ENCODE results near the gene INMT.

The INMT gene

GRCh38 chr7:30797176-30798040 lies 45.5 kb downstream of the INMT start:
- DNase-seq (ENCODE audit: extremely low read depth, low read depth) = no peak
- no peak overlapping the region for H3K4me3 ChIP-seq (replicated peaks; ENCODE audit: low read depth, low read length)
- TF ChIP-seq, protein P1, sequence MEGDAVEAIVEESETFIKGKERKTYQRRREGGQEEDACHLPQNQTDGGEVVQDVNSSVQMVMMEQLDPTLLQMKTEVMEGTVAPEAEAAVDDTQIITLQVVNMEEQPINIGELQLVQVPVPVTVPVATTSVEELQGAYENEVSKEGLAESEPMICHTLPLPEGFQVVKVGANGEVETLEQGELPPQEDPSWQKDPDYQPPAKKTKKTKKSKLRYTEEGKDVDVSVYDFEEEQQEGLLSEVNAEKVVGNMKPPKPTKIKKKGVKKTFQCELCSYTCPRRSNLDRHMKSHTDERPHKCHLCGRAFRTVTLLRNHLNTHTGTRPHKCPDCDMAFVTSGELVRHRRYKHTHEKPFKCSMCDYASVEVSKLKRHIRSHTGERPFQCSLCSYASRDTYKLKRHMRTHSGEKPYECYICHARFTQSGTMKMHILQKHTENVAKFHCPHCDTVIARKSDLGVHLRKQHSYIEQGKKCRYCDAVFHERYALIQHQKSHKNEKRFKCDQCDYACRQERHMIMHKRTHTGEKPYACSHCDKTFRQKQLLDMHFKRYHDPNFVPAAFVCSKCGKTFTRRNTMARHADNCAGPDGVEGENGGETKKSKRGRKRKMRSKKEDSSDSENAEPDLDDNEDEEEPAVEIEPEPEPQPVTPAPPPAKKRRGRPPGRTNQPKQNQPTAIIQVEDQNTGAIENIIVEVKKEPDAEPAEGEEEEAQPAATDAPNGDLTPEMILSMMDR (IDR thresholded peaks at IDR 0.05; ENCODE audit: low read depth, low read length, missing control alignments) = no peak

DNA sequence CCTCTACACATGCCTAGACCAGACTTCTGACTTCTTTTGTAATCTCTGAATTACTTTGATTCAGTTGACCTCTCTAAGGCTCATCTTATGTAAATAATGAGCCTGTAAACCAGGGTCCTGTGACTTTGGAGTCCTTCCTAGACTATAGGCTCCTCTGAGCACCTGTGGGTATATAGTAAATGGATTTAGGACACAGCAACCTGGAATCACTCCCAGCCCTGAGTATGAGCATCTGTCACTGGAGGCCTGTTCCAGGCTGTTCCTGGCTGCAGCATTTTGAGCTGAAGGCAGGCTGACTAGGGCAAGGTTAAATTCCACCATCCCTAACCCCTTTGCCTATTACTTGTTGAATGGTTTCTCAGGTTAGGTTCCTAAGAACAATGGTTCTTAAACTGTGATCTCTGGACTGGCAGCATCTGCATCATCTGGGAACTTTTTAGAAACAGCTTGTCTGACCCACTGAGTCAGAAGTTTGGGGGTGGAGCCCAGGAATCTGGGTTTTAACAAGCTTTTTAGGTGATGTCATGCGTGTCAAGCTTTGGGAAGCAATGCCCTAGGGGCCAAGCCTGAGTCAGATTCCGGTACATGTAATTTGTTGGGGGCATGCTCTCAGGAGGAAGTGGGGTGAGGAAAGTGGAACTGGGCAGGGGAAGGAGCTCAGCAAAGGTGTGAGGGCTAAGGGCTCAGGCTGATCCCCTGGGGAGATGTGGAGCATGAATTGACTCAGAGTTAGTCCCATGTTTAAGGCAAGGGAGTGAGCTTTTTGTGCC lies 47.5 kb downstream of the INMT start:
- TF ChIP-seq, protein P1 (IDR thresholded peaks at IDR 0.05; ENCODE audit: low read depth, low read length, missing control alignments) = no peak
- peak; percentile 86 for DNase-seq (ENCODE audit: extremely low read depth, low read depth)
- no peak overlapping the region for H3K4me3 ChIP-seq (replicated peaks; ENCODE audit: low read depth, low read length)

DNA sequence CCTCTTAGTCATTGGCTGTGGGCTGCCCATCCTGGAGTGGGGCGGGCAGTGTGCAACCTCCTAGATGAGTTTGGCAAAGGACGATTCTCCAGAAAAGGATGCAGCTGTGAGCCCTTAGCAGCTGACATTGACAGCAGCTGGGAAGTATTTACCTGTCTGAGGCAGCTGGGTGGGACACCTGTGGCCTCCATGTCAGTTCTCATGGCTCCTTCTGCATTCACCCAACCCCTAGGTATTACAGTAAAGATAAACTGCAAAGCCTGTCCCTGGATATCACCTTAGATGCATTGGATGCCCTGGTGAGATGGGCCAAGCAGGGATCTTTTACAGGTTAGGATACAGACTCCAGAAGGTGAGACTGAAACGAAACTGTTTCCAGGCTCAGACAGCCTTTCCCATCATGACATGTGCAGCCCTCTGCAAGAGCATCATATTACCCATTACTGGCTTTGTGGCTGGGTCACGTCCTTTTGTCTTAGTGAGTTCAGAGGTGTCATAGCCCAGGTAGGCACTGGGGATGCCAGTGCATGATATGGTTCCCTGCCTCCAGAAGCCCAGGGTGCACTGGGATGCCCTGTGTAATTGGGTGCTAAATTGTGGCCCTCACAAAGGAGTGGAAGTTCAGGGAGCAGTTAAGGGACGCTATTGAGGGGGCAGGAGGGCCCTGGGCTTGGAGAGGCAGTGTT lies 48.2 kb downstream of the INMT start:
- DNase-seq (ENCODE audit: extremely low read depth, low read depth) = no peak
- no peak overlapping the region for H3K4me3 ChIP-seq (replicated peaks; ENCODE audit: low read depth, low read length)
- TF ChIP-seq, protein P1 (IDR thresholded peaks at IDR 0.05; ENCODE audit: low read depth, low read length, missing control alignments) = no peak

GRCh38 chr7:30800785-30801252 lies 48.9 kb downstream of the INMT start:
- TF ChIP-seq, protein P1 (IDR thresholded peaks at IDR 0.05; ENCODE audit: low read depth, low read length, missing control alignments) = peak; percentile 70
- no peak overlapping the region for H3K4me3 ChIP-seq (replicated peaks; ENCODE audit: low read depth, low read length)
- no peak for DNase-seq (ENCODE audit: extremely low read depth, low read depth)

DNA sequence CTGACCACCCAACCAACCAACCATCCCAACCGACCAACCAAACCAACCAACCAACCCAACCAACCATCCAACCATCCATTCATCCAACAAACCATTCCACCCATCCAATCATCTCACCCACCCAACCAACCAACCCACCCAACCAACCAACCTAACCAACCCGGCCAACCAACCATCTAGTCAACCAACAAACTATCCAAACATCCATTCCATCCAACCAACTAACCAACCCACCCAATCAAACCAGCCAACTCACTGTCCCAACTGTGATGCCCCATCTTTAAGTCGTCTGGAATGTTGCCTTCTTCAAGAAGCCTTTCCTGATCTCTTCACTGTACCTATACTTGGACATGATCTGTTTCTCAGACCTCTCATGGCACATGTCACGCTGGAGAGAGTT lies 50.9 kb downstream of the INMT start:
- TF ChIP-seq, protein P1 (IDR thresholded peaks at IDR 0.05; ENCODE audit: low read depth, low read length, missing control alignments) = no peak
- no peak for DNase-seq (ENCODE audit: extremely low read depth, low read depth)
- H3K4me3 ChIP-seq (replicated peaks; ENCODE audit: low read depth, low read length) = no peak overlapping the region

DNA sequence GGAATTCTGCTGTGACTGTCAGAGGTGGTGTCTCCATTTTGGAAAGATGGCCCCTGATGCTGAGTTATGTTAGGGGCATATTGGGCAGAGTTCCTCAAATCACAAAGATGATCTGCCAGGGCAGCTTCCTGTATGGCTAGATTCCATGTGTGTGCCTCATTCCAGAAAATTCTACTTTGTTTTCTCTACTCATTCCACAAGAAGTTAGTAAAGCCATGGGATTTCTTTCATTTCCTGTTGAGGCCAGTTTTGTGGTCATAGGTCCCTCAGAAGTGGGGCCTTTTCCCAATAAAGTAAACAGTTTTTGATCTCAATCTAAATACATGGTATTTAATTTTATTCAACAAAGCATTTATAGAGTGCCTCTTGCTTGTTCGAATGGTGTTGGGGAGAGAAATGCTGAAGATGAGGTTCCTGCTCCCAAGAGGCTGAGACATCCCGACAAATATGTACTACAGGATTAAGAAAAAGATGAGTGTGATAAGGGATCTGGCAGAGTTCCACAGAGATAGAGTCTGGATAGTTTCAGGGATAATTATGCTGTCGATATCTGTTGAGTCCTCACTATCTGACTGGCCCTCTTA lies 52.2 kb downstream of the INMT start:
- TF ChIP-seq, protein P1 (IDR thresholded peaks at IDR 0.05; ENCODE audit: low read depth, low read length, missing control alignments) = no peak
- H3K4me3 ChIP-seq (replicated peaks; ENCODE audit: low read depth, low read length) = no peak overlapping the region
- peak; percentile 75 for DNase-seq (ENCODE audit: extremely low read depth, low read depth)
